ENCODE results near the gene NR4A2. TPM values are rescaled to one million over a fixed set of nuclear protein-coding genes. Genes with fewer than 3 reads are reported as not detected.
"Not testable (repeated sequence)": the region's sequence is repeated elsewhere in the genome, so short reads cannot be mapped to it uniquely, and the experiment has no call there.

Gene NR4A2
- total RNA-seq, 2 experiments from 2014 or later: 29.7 to 32.9 TPM

- CTCF ChIA-PET: no interaction called here
- no peak for DNase-seq
Measured at GRCh38 chr2:156309917-156310316, 22.6 kb downstream of the NR4A2 start.

GRCh38 chr2:156309167-156309566 lies 23.4 kb downstream of the NR4A2 start:
- no peak overlapping the region for H3K4me3 Mint-ChIP-seq
- CTCF ChIA-PET: no interaction called here
- H3K4me1 Mint-ChIP-seq (ENCODE audit: low read depth): peaks cover 9% of the 10 kb centered on the region
- peaks cover 39% of the 10 kb centered on the region for H3K27me3 Mint-ChIP-seq (ENCODE audit: low read depth)
- H3K36me3 Mint-ChIP-seq (ENCODE audit: low read depth): no peaks in the 10 kb centered on the region
- no peak overlapping the region for H3K27ac Mint-ChIP-seq
- intact Hi-C loops (cut with micrococcal nuclease): no loop called here
- H3K9me3 Mint-ChIP-seq: no peaks in the 10 kb centered on the region
- peak; percentile 32 for DNase-seq

More at GRCh38 chr2:156309917-156310316, 22.6 kb downstream of the NR4A2 start:
- no peak overlapping the region for H3K4me3 Mint-ChIP-seq
- intact Hi-C loops (cut with micrococcal nuclease): no loop called here
- H3K27ac Mint-ChIP-seq: no peak overlapping the region
- no peaks in the 10 kb centered on the region for H3K9me3 Mint-ChIP-seq
- peaks cover 9% of the 10 kb centered on the region for H3K4me1 Mint-ChIP-seq (ENCODE audit: low read depth)
- H3K36me3 Mint-ChIP-seq (ENCODE audit: low read depth): no peaks in the 10 kb centered on the region
- peaks cover 34% of the 10 kb centered on the region for H3K27me3 Mint-ChIP-seq (ENCODE audit: low read depth)

- Mint-ChIP-seq H3K36me3 (ENCODE audit: low read depth) (no peaks in the 10 kb centered on the region), H3K4me1 (ENCODE audit: low read depth) (peaks cover 9% of the 10 kb centered on the region), H3K9me3 (no peaks in the 10 kb centered on the region), H3K27ac (no peak overlapping the region), H3K4me3 (no peak overlapping the region), H3K27me3 (ENCODE audit: low read depth) (peaks cover 33% of the 10 kb centered on the region)
- DNase-seq: no peak
- CTCF ChIA-PET: no interaction called here
- intact Hi-C loops (cut with micrococcal nuclease): no loop called here
Measured at GRCh38 chr2:156306821-156307220, 25.7 kb downstream of the NR4A2 start.

- CTCF ChIA-PET: interaction anchor here (0.6 kb wide), 2 partner anchors 11 to 61 kb away, joined by 3 to 4 read pairs; no protein-coding TSS in a partner anchor
- no peak overlapping the region for H3K27ac Mint-ChIP-seq
- DNase-seq: no peak
- H3K4me1 Mint-ChIP-seq (ENCODE audit: low read depth): peaks cover 9% of the 10 kb centered on the region
- H3K9me3 Mint-ChIP-seq: peaks cover under 1% of the 10 kb centered on the region
- intact Hi-C loops (cut with micrococcal nuclease): no loop called here
- peaks cover 34% of the 10 kb centered on the region for H3K27me3 Mint-ChIP-seq (ENCODE audit: low read depth)
- no peak overlapping the region for H3K4me3 Mint-ChIP-seq
- H3K36me3 Mint-ChIP-seq (ENCODE audit: low read depth): no peaks in the 10 kb centered on the region
Measured at GRCh38 chr2:156305121-156305520, 27.4 kb downstream of the NR4A2 start.

- peaks cover 26% of the 10 kb centered on the region for H3K27me3 Mint-ChIP-seq (ENCODE audit: low read depth)
- no peaks in the 10 kb centered on the region for H3K4me1 Mint-ChIP-seq (ENCODE audit: low read depth)
Measured at GRCh38 chr2:156300337-156300736, 32.2 kb downstream of the NR4A2 start.

GRCh38 chr2:156294945-156295580 lies 37.5 kb downstream of the NR4A2 start:
- H3K27me3 Mint-ChIP-seq (ENCODE audit: low read depth): peaks cover 8% of the 10 kb centered on the region
- no peak overlapping the region for H3K4me3 Mint-ChIP-seq
- no peaks in the 10 kb centered on the region for H3K4me1 Mint-ChIP-seq (ENCODE audit: low read depth)
- intact Hi-C loops (cut with micrococcal nuclease): no loop called here
- H3K9me3 Mint-ChIP-seq: peaks cover 4% of the 10 kb centered on the region
- H3K36me3 Mint-ChIP-seq (ENCODE audit: low read depth): no peaks in the 10 kb centered on the region
- no peak overlapping the region for H3K27ac Mint-ChIP-seq
- CTCF ChIA-PET: no interaction called here
- DNase-seq: no peak

More at GRCh38 chr2:156300337-156300736, 32.2 kb downstream of the NR4A2 start:
- no peak for DNase-seq
- Mint-ChIP-seq H3K27ac (no peak overlapping the region), H3K9me3 (peaks cover 5% of the 10 kb centered on the region), H3K4me3 (no peak overlapping the region), H3K36me3 (ENCODE audit: low read depth) (no peaks in the 10 kb centered on the region)
- intact Hi-C loops (cut with micrococcal nuclease): no loop called here
- CTCF ChIA-PET: no interaction called here

GRCh38 chr2:156293382-156293781 lies 39.1 kb downstream of the NR4A2 start:
- H3K27me3 Mint-ChIP-seq (ENCODE audit: low read depth); DNase-seq; CTCF ChIA-PET; intact Hi-C loops (cut with micrococcal nuclease); H3K4me1 Mint-ChIP-seq (ENCODE audit: low read depth); H3K4me3 Mint-ChIP-seq; H3K36me3 Mint-ChIP-seq (ENCODE audit: low read depth); H3K27ac Mint-ChIP-seq; H3K9me3 Mint-ChIP-seq: not testable (repeated sequence)

GRCh38 chr2:156279446-156280150 lies 52.9 kb downstream of the NR4A2 start:
- DNase-seq: no peak
- no peak overlapping the region for H3K27ac Mint-ChIP-seq
- peaks cover 15% of the 10 kb centered on the region for H3K27me3 Mint-ChIP-seq (ENCODE audit: low read depth)
- H3K4me3 Mint-ChIP-seq: no peak overlapping the region
- intact Hi-C loops (cut with micrococcal nuclease): no loop called here
- CTCF ChIA-PET: no interaction called here
- H3K36me3 Mint-ChIP-seq (ENCODE audit: low read depth): no peaks in the 10 kb centered on the region
- H3K9me3 Mint-ChIP-seq: no peaks in the 10 kb centered on the region
- no peaks in the 10 kb centered on the region for H3K4me1 Mint-ChIP-seq (ENCODE audit: low read depth)

Other genes starting within 250 kb of the NR4A2 start
- 10 to 100 TPM; 18.8 to 19.9 TPM for gene GPD2, start 103.7 kb upstream of the NR4A2 start, total RNA-seq